Panc1 (cell line): ENCODE data around the gene CCSAP. TPM values are rescaled to one million over a fixed set of nuclear protein-coding genes. Genes with fewer than 3 reads are reported as not detected.

Source experiments
- ATAC-seq: fragments of 200-7000 bp; cut with Tn5 transposase; 2 replicates; pipeline ENCODE4 v1.9.1; 2020; ENCODE audit warnings: mild to moderate bottlenecking, moderate library complexity
- BruUV-seq: library from RNA; stranded (reverse); fragments of 400-500 nt; replicated peaks from 2 replicates; lab custom pipeline; 2021; lab: Mats Ljungman, UMichigan
- CTCF ChIA-PET: fragments of 300-600 bp; sonication (Branson Sonifier 250); formaldehyde crosslinking; loops from one replicate; lab custom pipeline; 2022; ENCODE audit warnings: antibody characterized with exemption; lab: Charles Lee
- POLR2A ChIA-PET: fragments of 300-600 bp; sonication (Branson Sonifier 250); formaldehyde crosslinking; loops from one replicate; lab custom pipeline; 2022; ENCODE audit warnings: antibody characterized with exemption; lab: Charles Lee
- DNase-seq: peaks from one replicate; pipeline ENCODE4 v3.0.0-alpha.2; 2010; ENCODE audit warnings: low read depth, low spot score
- H3K27ac ChIP-seq: 2 replicates; pipeline ENCODE4 v1.5.1; 2011; ENCODE audit warnings: mild to moderate bottlenecking, low read length, inconsistent platforms
- H3K27me3 ChIP-seq: fragments of 200-500 bp; sonication (Bioruptor generic); 2 replicates; pipeline ENCODE4 v1.6.0; 2014; ENCODE audit warnings: low read length, inconsistent platforms; ENCODE audit not compliant: control insufficient read depth, insufficient read depth
- H3K36me3 ChIP-seq: fragments of 200-500 bp; sonication (Bioruptor generic); 2 replicates; pipeline ENCODE4 v1.5.1; 2014; ENCODE audit warnings: inconsistent platforms, mild to moderate bottlenecking, low read length, moderate library complexity; ENCODE audit not compliant: control insufficient read depth, insufficient read depth
- H3K4me1 ChIP-seq: 2 replicates; pipeline ENCODE4 v1.5.1; 2011; ENCODE audit warnings: inconsistent platforms, mild to moderate bottlenecking, low read length, moderate library complexity; ENCODE audit not compliant: control insufficient read depth, insufficient read depth
- H3K4me3 ChIP-seq, 2 experiments: 2 replicates each; pipeline ENCODE4 v1.5.1; 2011 to 2012; ENCODE audit warnings: low read depth in 2 of 2, low read length in 2 of 2, mild to moderate bottlenecking in 2 of 2, inconsistent platforms in 1 of 2, moderate library complexity in 1 of 2
- H3K9me3 ChIP-seq: fragments of 200-500 bp; sonication (Bioruptor generic); 2 replicates; pipeline ENCODE4 v1.5.1; 2014; ENCODE audit warnings: low read depth, mild to moderate bottlenecking, inconsistent platforms, low read length, moderate library complexity; ENCODE audit not compliant: control insufficient read depth, insufficient read depth
- CTCF ChIP-seq: fragments of 450-650 bp; IDR thresholded peaks from 2 replicates; pipeline ENCODE4 v1.5.1; 2017; ENCODE audit warnings: mild to moderate bottlenecking
- POLR2AphosphoS5 ChIP-seq: IDR thresholded peaks from 2 replicates; pipeline ENCODE4 v1.6.1; 2012; ENCODE audit warnings: mild to moderate bottlenecking, low read depth, low read length, moderate library complexity
- REST ChIP-seq, 2 experiments: IDR thresholded peaks; 2 replicates each; pipeline ENCODE4 v1.6.1; 2011 to 2012; ENCODE audit warnings: low read depth in 2 of 2, control low read depth in 1 of 2, low read length in 1 of 2, mild to moderate bottlenecking in 1 of 2, moderate library complexity in 1 of 2; ENCODE audit not compliant: insufficient read depth in 1 of 2
- SIN3A ChIP-seq: IDR thresholded peaks from 2 replicates; pipeline ENCODE4 v1.6.1; 2012; ENCODE audit warnings: low read depth, mild to moderate bottlenecking, low read length, moderate library complexity, borderline replicate concordance; ENCODE audit not compliant: insufficient read depth
- TCF7L2 ChIP-seq: IDR thresholded peaks from 2 replicates; pipeline ENCODE4 v1.6.1; 2011; ENCODE audit warnings: mild to moderate bottlenecking, low read depth, low read length, inconsistent platforms
- in situ Hi-C: cut with HindIII; loops from 2 replicates; pipeline ENCODE4 v1.10.0; 2016; ENCODE audit warnings: low sequenced_read_pairs, low pct_unique_long_range_greater_than_20kb
- intact Hi-C: fragments of 100-400 bp; cut with micrococcal nuclease; formaldehyde crosslinking; loops from one replicate; pipeline ENCODE4 v1.10.0; 2022; ENCODE audit not compliant: unreplicated experiment
- total RNA-seq: library from RNA; stranded (reverse); gene quantifications from one replicate; pipeline ENCODE4 v1.2.1, GENCODE V29; 2021; ENCODE audit not compliant: unreplicated experiment

Gene CCSAP
- total RNA-seq, 1 experiment from 2014 or later = 11.6 TPM

- peaks cover 8% of the 10 kb centered on the region; the same call in 1 of the 2 replicates for H3K9me3 ChIP-seq
- intact Hi-C loops = no loop called here
- TF ChIP-seq SIN3A = no peak
- TF ChIP-seq TCF7L2 = no peak
- TF ChIP-seq POLR2AphosphoS5 = no peak
- no peak for TF ChIP-seq REST (IDR thresholded peaks at IDR 0.05; ENCODE audit: insufficient read depth in 1 of 2, low read depth in 2 of 2, low read length in 1 of 2)
- no peak for TF ChIP-seq CTCF
- no peak for DNase-seq
- no TSS peak for BruUV-seq
- no peak for ATAC-seq
- ChIA-PET CTCF (no interaction called here), POLR2A (no interaction called here)
- in situ Hi-C loops = no loop called here
- H3K4me1 ChIP-seq = no peaks in the 10 kb centered on the region
- H3K27ac ChIP-seq = no peak overlapping the region
- no peaks in the 10 kb centered on the region; the same call in 1 of the 2 replicates for H3K36me3 ChIP-seq
- H3K4me3 ChIP-seq = no peak overlapping the region
- no peaks in the 10 kb centered on the region for H3K27me3 ChIP-seq
These were observed 57.4 kb downstream of the CCSAP start for GRCh38 chr1:229285440-229285839.

GRCh38 chr1:229284887-229285286 is 58.0 kb downstream of the CCSAP start:
- DNase-seq (no peak), ATAC-seq (no peak)
- Histone ChIP-seq H3K27me3 (no peaks in the 10 kb centered on the region), H3K9me3 (peaks cover 8% of the 10 kb centered on the region; the same call in 1 of the 2 replicates), H3K4me3 (no peak overlapping the region), H3K4me1 (no peaks in the 10 kb centered on the region), H3K27ac (no peak overlapping the region), H3K36me3 (no peaks in the 10 kb centered on the region; the same call in 1 of the 2 replicates)
- TF ChIP-seq TCF7L2 (no peak), CTCF (no peak), SIN3A (no peak), POLR2AphosphoS5 (no peak), REST (IDR thresholded peaks at IDR 0.05; ENCODE audit: insufficient read depth in 1 of 2, low read depth in 2 of 2, low read length in 1 of 2) (no peak)
- CTCF ChIA-PET = no interaction called here
- POLR2A ChIA-PET = no interaction called here
- intact Hi-C loops = no loop called here
- in situ Hi-C loops = no loop called here
- no TSS peak for BruUV-seq
